ENCODE results near the gene PLSCR4. TPM values are rescaled to one million over a fixed set of nuclear protein-coding genes. Genes with fewer than 3 reads are reported as not detected.

Gene PLSCR4
- total and polyA plus RNA-seq, 5 experiments from 2014 or later, result not detected

DNA sequence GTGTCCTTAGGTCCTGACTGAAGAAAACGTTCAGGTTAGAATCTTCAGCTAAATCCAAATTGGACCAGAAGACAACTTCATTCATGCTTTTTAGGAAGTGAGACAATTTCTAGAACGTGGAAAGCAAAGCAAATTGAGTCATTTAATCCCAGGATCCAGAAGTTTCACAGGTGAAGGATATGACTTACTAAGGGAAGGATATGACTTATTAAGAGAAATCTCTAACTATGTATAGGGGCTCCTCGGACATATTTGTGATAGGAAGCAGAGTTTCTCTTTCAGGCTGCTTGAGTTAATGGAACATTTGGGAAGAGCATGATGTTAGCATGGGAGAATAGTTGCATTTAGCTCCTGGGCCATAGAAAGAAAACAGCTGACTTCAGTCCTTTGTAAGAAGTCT is 73.8 kb downstream of the PLSCR4 start:
- H3K4me3 Mint-ChIP-seq, result no peak overlapping the region
- POLR2A ChIA-PET, result no interaction called here
- ATAC-seq (no peak), DNase-seq (no peak)
- H3K27ac Mint-ChIP-seq, result no peak overlapping the region
- no peaks in the 10 kb centered on the region for H3K4me1 Mint-ChIP-seq
- peaks cover 5 to 20% (median 10%) of the 10 kb centered on the region in 5 donors for H3K27me3 Mint-ChIP-seq
- peaks cover 0 to 2% (median 0%) of the 10 kb centered on the region in 9 donors for H3K9me3 Mint-ChIP-seq
- H3K36me3 Mint-ChIP-seq, result no peaks in the 10 kb centered on the region

DNA sequence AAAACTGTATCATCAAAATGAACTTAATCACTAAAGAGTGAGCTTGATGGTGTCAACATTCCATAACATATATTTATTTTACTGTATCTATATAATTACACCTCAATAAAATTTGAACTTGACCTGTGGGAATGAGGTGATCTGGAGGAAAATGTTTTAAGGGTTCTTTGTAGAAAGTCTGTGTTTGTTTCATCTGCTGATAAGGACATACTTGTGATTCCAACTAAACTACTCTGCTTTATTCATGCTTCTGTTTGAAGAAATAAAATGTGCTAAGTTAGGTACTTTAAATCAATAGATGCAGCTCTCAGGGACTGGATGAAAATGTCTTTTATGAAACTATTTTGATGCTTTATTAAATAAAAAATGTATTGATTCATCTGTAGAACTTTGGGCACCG is 78.3 kb downstream of the PLSCR4 start:
- Mint-ChIP-seq H3K36me3 (no peaks in the 10 kb centered on the region), H3K9me3 (peaks cover 0 to 2% (median 0%) of the 10 kb centered on the region in 9 donors), H3K4me3 (no peak overlapping the region), H3K27ac (no peak overlapping the region), H3K27me3 (peaks cover 8 to 35% (median 15%) of the 10 kb centered on the region in 5 donors), H3K4me1 (no peaks in the 10 kb centered on the region)
- DNase-seq (no peak), ATAC-seq (no peak)
- POLR2A ChIA-PET, result no interaction called here

DNA sequence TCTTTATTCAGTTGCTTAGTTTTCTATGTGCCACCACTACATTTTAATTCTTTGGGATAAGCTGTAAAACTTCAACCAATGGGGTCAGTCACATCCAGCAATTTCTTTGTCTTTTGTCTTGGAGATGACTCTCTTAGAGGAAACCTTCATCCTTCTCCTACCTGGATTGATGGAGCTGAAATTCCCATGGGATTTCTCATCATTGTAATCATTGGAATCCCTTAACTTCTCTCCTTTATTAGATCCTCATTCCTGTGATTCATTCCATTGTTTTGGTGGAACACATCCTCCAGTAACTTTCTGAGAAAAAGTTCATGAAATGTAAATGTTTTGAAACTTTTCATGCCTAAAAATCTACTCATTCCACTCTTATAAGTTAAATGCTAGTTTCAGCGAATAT is 80.3 kb downstream of the PLSCR4 start:
- no peak overlapping the region for H3K27ac Mint-ChIP-seq
- peaks cover 0 to under 1% (median 0%) of the 10 kb centered on the region in 9 donors for H3K9me3 Mint-ChIP-seq
- no peak overlapping the region for H3K4me3 Mint-ChIP-seq
- POLR2A ChIA-PET, result no interaction called here
- H3K4me1 Mint-ChIP-seq, result no peaks in the 10 kb centered on the region
- ATAC-seq (no peak), DNase-seq (no peak)
- peaks cover 8 to 25% (median 15%) of the 10 kb centered on the region in 5 donors for H3K27me3 Mint-ChIP-seq
- no peaks in the 10 kb centered on the region for H3K36me3 Mint-ChIP-seq

DNA sequence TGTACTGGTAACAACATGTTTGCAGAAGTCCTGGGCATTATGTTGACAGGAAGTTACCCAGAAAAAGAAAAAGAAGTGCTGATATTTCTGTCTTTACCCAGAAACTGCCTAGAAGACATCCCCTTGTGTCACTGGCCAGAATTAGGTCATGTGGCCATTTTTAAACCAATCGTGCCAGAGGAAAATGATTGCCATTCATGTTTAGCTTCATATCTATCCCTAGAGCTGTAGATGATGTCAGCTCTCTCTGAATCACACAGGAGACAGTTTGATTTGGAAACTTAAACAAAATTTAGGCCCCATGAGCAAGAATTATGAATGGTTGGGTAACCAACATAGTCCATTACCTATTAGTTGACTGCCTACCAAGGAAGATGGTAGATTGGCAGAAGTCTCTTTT is 81.0 kb downstream of the PLSCR4 start:
- DNase-seq (no peak), ATAC-seq (no peak)
- Mint-ChIP-seq H3K9me3 (no peaks in the 10 kb centered on the region), H3K36me3 (no peaks in the 10 kb centered on the region), H3K4me3 (no peak overlapping the region), H3K27me3 (peaks cover 9 to 32% (median 19%) of the 10 kb centered on the region in 5 donors), H3K27ac (no peak overlapping the region), H3K4me1 (no peaks in the 10 kb centered on the region)
- POLR2A ChIA-PET, result no interaction called here

DNA sequence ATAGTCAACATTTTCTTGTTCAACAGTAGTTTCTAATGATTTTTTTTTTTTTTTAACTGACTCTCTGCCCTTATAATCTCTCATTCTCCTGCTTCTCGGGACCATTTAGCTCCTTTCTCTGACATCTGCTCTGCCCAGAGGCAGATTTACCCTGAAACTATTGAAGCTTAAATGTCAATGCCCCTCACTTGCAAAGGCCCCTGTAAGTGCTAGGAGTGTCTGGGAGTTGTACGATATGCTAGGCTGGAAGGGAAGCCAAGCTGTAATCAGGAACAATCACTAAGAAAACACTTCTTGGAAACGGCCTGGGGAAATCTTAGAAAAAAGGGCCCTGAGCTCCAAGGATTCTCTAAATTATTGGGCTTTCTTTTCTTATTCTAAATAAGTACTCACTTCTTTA is 84.1 kb downstream of the PLSCR4 start:
- Mint-ChIP-seq H3K27me3 (peaks cover 19 to 53% (median 30%) of the 10 kb centered on the region in 5 donors), H3K9me3 (no peaks in the 10 kb centered on the region), H3K36me3 (peaks cover 0 to 5% (median 0%) of the 10 kb centered on the region in 3 donors), H3K4me3 (no peak overlapping the region), H3K4me1 (peaks cover 0 to 5% (median 0%) of the 10 kb centered on the region in 4 donors), H3K27ac (no peak overlapping the region)
- POLR2A ChIA-PET, result no interaction called here
- no peak for DNase-seq
- no peak for ATAC-seq

DNA sequence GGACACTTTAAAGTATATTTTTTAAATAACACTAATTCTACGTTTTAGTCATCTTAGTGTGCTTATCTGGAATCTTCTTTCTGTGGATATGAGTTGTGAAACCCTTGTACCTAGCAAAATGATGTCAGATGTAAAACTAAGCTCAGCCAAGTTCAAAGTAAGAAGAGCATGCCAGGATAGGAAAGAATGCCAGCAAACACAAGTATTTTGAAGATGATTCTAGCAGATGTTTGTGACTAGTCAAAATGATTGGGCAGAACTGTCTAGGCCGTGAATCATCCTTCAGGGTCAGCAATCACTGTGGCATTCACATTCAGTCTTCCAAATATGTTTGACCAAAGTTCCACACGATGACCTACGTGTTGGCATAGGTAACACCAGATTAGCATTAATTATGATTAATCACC is 84.5 kb downstream of the PLSCR4 start:
- no peak overlapping the region for H3K27ac Mint-ChIP-seq
- ATAC-seq, result no peak
- peaks cover 23 to 56% (median 30%) of the 10 kb centered on the region in 5 donors for H3K27me3 Mint-ChIP-seq
- H3K4me1 Mint-ChIP-seq, result peaks cover 0 to 9% (median 2%) of the 10 kb centered on the region in 4 donors
- H3K36me3 Mint-ChIP-seq, result peaks cover 0 to 5% (median 0%) of the 10 kb centered on the region in 3 donors
- H3K4me3 Mint-ChIP-seq, result no peak overlapping the region
- no peaks in the 10 kb centered on the region for H3K9me3 Mint-ChIP-seq
- no peak for DNase-seq
- POLR2A ChIA-PET, result no interaction called here

DNA sequence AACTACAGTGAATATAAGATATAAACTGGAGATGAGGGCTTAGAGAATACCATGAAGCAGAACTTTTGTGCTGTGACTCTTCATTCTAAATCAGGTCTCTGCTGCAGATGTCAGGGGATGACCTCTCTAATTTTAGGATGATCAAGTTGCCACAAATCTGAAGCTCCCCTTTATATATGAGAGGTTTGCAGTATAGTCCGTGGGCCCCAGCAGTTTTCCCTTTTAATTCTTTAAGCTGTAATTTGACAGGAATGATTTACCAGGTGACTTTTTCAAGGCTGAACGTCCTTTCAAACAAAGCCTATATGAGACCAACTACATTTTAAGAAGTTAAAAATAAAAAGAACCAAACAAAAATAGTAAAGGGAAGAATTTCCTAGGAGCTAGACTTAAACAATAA is 85.0 kb downstream of the PLSCR4 start:
- peaks cover 0 to 9% (median 3%) of the 10 kb centered on the region in 4 donors for H3K4me1 Mint-ChIP-seq
- POLR2A ChIA-PET, result no interaction called here
- no peak for ATAC-seq

DNA sequence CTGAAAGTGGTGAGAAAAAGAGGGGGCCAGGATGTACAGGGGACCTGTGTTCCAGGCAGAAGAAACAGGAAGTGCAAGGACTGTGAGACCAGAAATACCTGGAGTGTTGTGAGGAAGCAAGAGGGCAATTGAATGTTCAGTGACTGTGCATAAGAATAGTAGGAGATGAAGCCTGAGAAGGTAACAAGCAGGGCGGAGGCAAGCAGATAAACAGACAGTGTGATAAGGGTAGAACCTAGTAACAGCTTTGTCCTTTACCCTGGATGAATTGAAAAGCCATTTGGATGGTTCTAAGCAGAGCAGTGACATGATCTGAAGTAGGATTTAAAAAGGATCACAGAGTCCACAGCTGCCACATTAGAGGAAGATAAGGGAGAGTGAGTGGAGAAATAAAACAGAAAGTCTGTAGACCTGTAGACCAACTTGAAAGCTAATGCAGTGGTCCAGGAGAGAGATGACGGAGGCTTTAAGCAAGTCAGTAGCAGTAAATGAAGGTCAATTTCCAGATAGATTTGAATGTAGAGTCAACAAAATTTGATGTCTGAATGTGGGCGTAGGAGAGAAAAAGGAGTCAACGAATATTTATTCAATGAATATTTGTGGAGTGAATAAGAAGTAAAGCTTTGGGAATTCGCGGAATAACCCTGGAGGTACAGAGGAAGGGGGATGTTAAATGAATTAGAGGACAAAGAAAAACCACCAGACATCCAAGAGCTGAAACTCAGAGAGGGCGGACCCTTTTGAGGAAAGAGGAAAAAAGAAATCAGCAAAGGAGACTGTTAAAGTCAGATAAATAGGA is 85.7 kb downstream of the PLSCR4 start:
- Mint-ChIP-seq H3K27me3 (peaks cover 25 to 50% (median 28%) of the 10 kb centered on the region in 5 donors), H3K27ac (no peak overlapping the region), H3K4me1 (peaks cover 0 to 13% (median 6%) of the 10 kb centered on the region in 4 donors), H3K9me3 (no peaks in the 10 kb centered on the region), H3K36me3 (peaks cover 0 to 5% (median 0%) of the 10 kb centered on the region in 3 donors), H3K4me3 (no peak overlapping the region)
- ATAC-seq, result no peak
- POLR2A ChIA-PET, result no interaction called here
- DNase-seq, result no peak

More for the DNA sequence above, 85.0 kb downstream of the PLSCR4 start:
- H3K4me3 Mint-ChIP-seq, result no peak overlapping the region
- no peaks in the 10 kb centered on the region for H3K9me3 Mint-ChIP-seq
- peaks cover 23 to 54% (median 27%) of the 10 kb centered on the region in 5 donors for H3K27me3 Mint-ChIP-seq
- peaks cover 0 to 5% (median 0%) of the 10 kb centered on the region in 3 donors for H3K36me3 Mint-ChIP-seq
- no peak overlapping the region for H3K27ac Mint-ChIP-seq
- no peak for DNase-seq

DNA sequence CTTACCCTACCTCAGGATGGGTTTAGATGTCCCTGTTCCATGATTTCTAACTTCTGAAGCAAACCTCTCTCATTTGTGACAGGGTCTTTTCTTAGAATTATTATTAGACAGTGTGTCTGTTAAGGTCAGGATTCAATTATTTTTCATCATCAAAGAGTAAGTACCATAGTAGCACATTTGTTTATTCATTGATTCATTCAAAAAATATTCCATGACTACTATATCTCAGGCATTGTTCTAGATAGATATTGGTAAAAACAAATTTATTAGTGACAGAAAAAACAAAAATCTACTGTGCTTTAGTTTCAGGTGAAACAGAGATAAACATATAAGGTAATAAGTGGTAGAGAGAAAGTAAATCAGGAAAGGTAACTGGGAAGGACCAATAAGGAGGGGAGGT is 86.4 kb downstream of the PLSCR4 start:
- no peak for ATAC-seq
- peaks cover 0 to 19% (median 12%) of the 10 kb centered on the region in 4 donors for H3K4me1 Mint-ChIP-seq
- no peak for DNase-seq
- H3K27me3 Mint-ChIP-seq, result peaks cover 29 to 51% (median 34%) of the 10 kb centered on the region in 5 donors
- POLR2A ChIA-PET, result no interaction called here
- no peak overlapping the region for H3K4me3 Mint-ChIP-seq
- no peaks in the 10 kb centered on the region for H3K9me3 Mint-ChIP-seq
- H3K36me3 Mint-ChIP-seq, result peaks cover 0 to 5% (median 0%) of the 10 kb centered on the region in 3 donors
- no peak overlapping the region for H3K27ac Mint-ChIP-seq

DNA sequence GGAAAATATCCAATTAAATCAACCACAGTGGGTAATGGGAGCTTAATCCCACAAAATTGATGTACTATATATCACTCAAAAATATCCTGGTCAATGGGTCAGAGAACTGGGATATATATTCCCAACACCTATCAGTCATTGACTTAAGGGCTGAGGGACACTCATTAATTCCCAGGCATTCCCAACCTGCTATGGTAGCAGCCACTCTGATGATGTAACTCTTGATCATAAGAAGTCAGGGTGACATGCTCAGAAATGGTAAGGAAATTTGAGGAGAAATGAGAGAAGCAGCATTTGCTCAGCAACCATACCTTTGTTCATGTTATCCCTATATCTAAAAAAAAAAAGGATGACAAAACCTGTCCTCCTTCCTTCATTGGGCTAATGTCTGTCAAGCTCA is 86.8 kb downstream of the PLSCR4 start:
- H3K36me3 Mint-ChIP-seq, result peaks cover 0 to 5% (median 0%) of the 10 kb centered on the region in 3 donors
- DNase-seq (no peak), ATAC-seq (no peak)
- H3K4me1 Mint-ChIP-seq, result peaks cover 0 to 19% (median 12%) of the 10 kb centered on the region in 4 donors
- H3K4me3 Mint-ChIP-seq, result no peak overlapping the region
- H3K27ac Mint-ChIP-seq, result no peak overlapping the region
- no peaks in the 10 kb centered on the region for H3K9me3 Mint-ChIP-seq
- H3K27me3 Mint-ChIP-seq, result peaks cover 29 to 56% (median 37%) of the 10 kb centered on the region in 5 donors
- POLR2A ChIA-PET, result no interaction called here

DNA sequence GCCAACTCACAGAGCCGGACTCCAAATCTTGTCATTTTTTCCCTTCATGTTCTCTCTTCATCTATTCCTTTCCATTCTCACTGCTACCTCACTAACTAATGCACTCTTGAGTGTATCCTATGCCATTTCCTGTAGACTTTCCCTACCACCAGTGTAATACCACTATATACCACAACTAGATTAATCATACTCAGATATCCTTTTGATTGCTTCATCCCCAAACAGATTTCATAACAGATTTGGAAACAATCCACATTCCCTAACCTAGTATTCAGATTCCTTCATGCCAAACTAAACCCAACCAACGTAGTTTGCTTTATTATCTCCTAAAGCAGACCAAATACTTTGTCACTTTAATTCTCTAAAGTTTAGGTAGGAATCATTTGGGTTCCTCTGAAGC is 87.3 kb downstream of the PLSCR4 start:
- H3K27me3 Mint-ChIP-seq, result peaks cover 29 to 60% (median 42%) of the 10 kb centered on the region in 5 donors
- no peak overlapping the region for H3K27ac Mint-ChIP-seq
- peak overlapping the region in 2 of 10 donors; percentile 6 to 37 for H3K4me3 Mint-ChIP-seq
- peaks cover 0 to 19% (median 12%) of the 10 kb centered on the region in 4 donors for H3K4me1 Mint-ChIP-seq
- POLR2A ChIA-PET, result no interaction called here
- H3K36me3 Mint-ChIP-seq, result peaks cover 0 to 5% (median 0%) of the 10 kb centered on the region in 3 donors
- ATAC-seq (no peak), DNase-seq (no peak)
- H3K9me3 Mint-ChIP-seq, result no peaks in the 10 kb centered on the region

DNA sequence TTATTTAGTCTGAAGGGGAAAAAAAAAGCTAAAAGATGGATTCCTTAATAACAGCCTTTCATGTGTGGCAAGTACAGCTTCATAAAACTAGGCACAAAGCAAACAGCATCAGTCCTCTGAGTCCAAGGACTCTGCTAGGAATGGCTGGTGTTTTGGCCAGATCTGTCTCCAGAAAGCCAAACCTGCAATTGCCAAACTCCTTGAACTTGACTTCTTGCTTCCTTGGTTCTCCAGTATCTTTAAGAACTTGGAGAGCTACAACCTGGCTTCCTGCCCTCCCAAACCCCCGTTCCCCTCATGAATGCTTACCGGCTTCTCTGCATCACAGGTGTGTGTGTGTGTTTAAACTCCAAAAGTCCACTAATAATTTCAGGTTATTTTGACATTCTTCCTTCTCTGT is 88.3 kb downstream of the PLSCR4 start:
- Mint-ChIP-seq H3K27me3 (peaks cover 29 to 65% (median 43%) of the 10 kb centered on the region in 5 donors), H3K9me3 (no peaks in the 10 kb centered on the region), H3K36me3 (peaks cover 0 to 5% (median 0%) of the 10 kb centered on the region in 3 donors), H3K4me3 (peak overlapping the region in 3 of 10 donors; percentile 14 to 28 (median 16)), H3K4me1 (peaks cover 0 to 19% (median 12%) of the 10 kb centered on the region in 4 donors), H3K27ac (peak overlapping the region in 1 of 10 donors; percentile 18)
- POLR2A ChIA-PET, result no interaction called here
- DNase-seq (no peak), ATAC-seq (no peak)

DNA sequence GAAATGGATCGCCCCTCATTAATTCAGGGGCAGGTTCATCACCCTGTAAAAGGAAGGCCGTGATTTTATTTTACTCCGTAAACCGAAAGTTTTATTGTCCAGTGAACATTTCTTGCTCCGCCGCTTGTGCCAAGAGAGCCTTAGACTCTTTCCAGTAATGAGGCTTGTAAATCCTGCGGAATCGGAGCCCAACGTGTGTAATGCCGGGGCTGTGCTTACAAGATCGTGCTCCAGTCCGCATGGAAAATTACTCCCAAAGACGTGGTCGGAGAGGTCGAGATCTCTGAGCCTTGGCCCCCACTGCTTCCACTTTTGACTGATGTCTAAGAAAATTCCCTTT is 89.3 kb downstream of the PLSCR4 start:
- H3K36me3 Mint-ChIP-seq, result peaks cover 0 to 5% (median 0%) of the 10 kb centered on the region in 3 donors
- POLR2A ChIA-PET, result no interaction called here
- peak overlapping the region; percentile 20 to 66 (median 54) for H3K4me3 Mint-ChIP-seq
- H3K9me3 Mint-ChIP-seq, result no peaks in the 10 kb centered on the region
- H3K27ac Mint-ChIP-seq, result no peak overlapping the region
- H3K27me3 Mint-ChIP-seq, result peaks cover 30 to 72% (median 45%) of the 10 kb centered on the region in 5 donors
- peaks cover 0 to 19% (median 12%) of the 10 kb centered on the region in 4 donors for H3K4me1 Mint-ChIP-seq
- DNase-seq (no peak), ATAC-seq (no peak)

Data from naive thymus-derived CD8-positive, alpha-beta T cell (primary cell).